Mucosa of descending colon (tissue), 3 donors: Measurements from ENCODE around the gene DPP6. TPM values are rescaled to one million over a fixed set of nuclear protein-coding genes. Genes with fewer than 3 reads are reported as not detected.

ENCODE experiments used
- ATAC-seq: fragments of 200-7000 bp; cut with Tn5 transposase; one replicate; pipeline ENCODE4 v1.9.1; 2020; ENCODE audit warnings: mild to moderate bottlenecking, moderate library complexity
- DNase-seq, 3 donors: peaks; one replicate each; pipeline ENCODE4 v3.0.0-alpha.2; 2020
- H3K36me3 ChIP-seq: fragments of 200-600 bp; one replicate; pipeline ENCODE4 v1.8.0; 2021; ENCODE audit warnings: low read depth, mild to moderate bottlenecking
- H3K4me1 ChIP-seq: fragments of 200-600 bp; one replicate; pipeline ENCODE4 v1.8.0; 2021; ENCODE audit warnings: low read depth, mild to moderate bottlenecking
- H3K4me3 ChIP-seq: fragments of 200-600 bp; one replicate; pipeline ENCODE4 v1.8.0; 2021; ENCODE audit warnings: mild to moderate bottlenecking
- H3K9me3 ChIP-seq: fragments of 200-600 bp; one replicate; pipeline ENCODE4 v1.8.0; 2021; ENCODE audit warnings: mild to moderate bottlenecking
- intact Hi-C, 2 donors: fragments of 100-400 bp; cut with DNase I in 1 of 2; cut with micrococcal nuclease in 1 of 2; formaldehyde crosslinking; loops; one replicate each; pipeline versions ENCODE4 v1.11.0 to v1.11.1; 2022; cut with DNase I, micrococcal nuclease
- total RNA-seq, 3 donors: library from RNA; stranded (reverse); fragmentation: NEBNext Ultra II Directional in 2 of 3; extraction: Animal tissue kit (Norgen Biotek cat#: 25700) in 2 of 3; gene quantifications; one replicate each; pipeline versions ENCODE4 v1.2.1 to v1.2.4, GENCODE V29; 2021 to 2023
- TF ChIP-seq, protein P1 (sequence below): fragments of 200-600 bp; IDR thresholded peaks from one replicate; pipeline ENCODE4 v1.8.0; 2022; ENCODE audit warnings: antibody characterized with exemption, mild to moderate bottlenecking
- donor health status: DM: no; HTN: no; CAD: no; lungs with moderate emphysema.
- donor health status: DM: no; HTN: no; CAD: no.
- donor health status: DM: no; HTN: yes; CAD: no.

The DPP6 gene
- total RNA-seq, 3 donors from 2014 or later, result 1.3 to 33.8 (median 1.5) TPM

DNA sequence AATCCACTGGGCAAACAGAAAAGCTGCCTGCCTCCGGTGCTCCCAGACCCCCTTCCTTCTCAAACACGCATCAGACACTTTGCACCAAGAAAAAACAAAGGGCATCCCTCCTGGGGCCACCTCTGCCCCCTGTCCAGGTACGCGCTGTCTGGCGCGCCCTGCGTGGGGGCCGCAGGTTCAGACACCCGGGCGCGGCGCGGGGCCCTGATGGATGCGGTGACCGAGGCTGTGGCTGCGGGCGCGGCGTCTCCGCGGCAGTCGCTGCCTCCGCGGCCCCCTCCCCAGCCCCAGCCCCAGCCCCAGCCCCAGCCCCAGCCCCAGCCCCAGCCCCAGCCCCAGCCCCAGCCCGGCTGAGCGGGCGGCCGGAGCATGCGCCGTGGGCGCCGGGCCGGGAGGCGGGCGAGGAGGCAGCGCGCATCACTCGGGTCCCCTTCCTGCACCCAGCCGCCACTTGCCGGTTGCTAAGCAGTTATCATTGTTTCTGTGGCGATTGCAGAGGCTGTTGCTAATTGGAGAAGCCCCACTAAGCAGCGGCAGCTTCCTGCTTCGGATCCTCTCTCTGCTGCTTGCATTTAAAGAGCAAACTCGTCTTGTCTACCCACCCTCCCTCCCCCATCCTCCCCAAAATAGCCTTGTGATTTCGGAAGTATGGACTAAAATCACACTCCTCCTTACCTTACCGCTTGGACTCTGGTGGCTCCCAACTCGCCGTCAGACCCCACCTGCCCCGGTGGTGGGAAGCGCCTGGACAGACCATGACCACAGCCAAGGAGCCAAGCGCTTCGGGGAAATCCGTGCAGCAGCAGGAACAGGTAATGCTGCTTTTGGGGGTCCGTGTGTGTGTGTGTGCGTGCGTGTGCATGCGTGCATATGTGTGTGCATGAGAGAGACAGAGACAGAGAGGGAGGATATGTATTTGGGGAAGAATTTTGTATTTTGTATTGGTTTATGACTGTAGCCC, 252.8 kb downstream of the DPP6 start:
- no peaks in the 10 kb centered on the region for H3K36me3 ChIP-seq
- no peak for DNase-seq
- intact Hi-C loops, result no loop called here
- no peaks in the 10 kb centered on the region for H3K4me1 ChIP-seq
- TF ChIP-seq, protein P1, sequence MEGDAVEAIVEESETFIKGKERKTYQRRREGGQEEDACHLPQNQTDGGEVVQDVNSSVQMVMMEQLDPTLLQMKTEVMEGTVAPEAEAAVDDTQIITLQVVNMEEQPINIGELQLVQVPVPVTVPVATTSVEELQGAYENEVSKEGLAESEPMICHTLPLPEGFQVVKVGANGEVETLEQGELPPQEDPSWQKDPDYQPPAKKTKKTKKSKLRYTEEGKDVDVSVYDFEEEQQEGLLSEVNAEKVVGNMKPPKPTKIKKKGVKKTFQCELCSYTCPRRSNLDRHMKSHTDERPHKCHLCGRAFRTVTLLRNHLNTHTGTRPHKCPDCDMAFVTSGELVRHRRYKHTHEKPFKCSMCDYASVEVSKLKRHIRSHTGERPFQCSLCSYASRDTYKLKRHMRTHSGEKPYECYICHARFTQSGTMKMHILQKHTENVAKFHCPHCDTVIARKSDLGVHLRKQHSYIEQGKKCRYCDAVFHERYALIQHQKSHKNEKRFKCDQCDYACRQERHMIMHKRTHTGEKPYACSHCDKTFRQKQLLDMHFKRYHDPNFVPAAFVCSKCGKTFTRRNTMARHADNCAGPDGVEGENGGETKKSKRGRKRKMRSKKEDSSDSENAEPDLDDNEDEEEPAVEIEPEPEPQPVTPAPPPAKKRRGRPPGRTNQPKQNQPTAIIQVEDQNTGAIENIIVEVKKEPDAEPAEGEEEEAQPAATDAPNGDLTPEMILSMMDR, result no peak
- ATAC-seq, result no peak
- H3K9me3 ChIP-seq, result no peaks in the 10 kb centered on the region
- no peak overlapping the region for H3K4me3 ChIP-seq

DNA sequence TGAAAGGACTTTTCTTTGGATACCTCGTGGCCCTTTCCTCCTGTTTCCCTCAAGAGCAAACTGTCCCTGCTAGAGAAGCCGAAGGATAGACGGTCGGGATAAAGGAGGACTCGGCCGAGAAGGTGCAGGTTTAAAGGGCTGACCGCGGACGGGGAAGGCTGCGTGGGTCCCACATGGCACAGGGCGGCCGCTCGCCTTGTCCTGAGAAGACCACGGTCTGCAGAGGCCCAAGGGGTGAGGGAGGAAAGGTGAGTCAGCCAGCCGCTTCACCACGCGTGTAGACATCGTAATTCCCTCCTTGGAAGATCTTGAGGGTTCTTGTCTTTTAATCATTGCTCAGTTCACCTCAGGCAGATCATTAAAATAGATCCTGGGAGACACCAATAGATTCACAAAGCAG, 253.8 kb downstream of the DPP6 start:
- no peaks in the 10 kb centered on the region for H3K9me3 ChIP-seq
- H3K4me1 ChIP-seq, result no peaks in the 10 kb centered on the region
- no peaks in the 10 kb centered on the region for H3K36me3 ChIP-seq
- TF ChIP-seq, protein P1, result no peak
- DNase-seq (no peak), ATAC-seq (no peak)
- intact Hi-C loops, result no loop called here
- H3K4me3 ChIP-seq, result no peak overlapping the region

DNA sequence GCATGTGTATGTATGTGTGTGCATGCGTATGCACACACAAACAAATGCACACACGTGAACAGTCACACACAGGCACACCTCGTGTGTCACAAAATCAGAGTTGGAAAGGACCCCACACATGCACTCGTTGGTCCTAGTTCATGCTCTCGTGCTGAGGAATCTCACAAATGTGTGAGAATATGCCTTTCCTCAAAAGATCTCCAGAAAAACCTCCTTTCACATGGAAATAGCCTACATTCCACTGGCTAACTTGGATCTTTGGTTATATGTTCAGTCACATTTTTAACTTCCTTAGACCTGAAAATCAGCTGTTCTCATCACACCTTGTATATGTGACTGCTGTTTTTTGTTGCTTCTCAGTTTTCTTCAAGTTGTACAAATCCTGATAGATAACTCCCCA, 256.7 kb downstream of the DPP6 start:
- DNase-seq (no peak), ATAC-seq (no peak)
- Histone ChIP-seq H3K4me1 (no peaks in the 10 kb centered on the region), H3K9me3 (no peaks in the 10 kb centered on the region), H3K4me3 (no peak overlapping the region), H3K36me3 (no peaks in the 10 kb centered on the region)
- TF ChIP-seq, protein P1, result no peak
- intact Hi-C loops, result no loop called here

DNA sequence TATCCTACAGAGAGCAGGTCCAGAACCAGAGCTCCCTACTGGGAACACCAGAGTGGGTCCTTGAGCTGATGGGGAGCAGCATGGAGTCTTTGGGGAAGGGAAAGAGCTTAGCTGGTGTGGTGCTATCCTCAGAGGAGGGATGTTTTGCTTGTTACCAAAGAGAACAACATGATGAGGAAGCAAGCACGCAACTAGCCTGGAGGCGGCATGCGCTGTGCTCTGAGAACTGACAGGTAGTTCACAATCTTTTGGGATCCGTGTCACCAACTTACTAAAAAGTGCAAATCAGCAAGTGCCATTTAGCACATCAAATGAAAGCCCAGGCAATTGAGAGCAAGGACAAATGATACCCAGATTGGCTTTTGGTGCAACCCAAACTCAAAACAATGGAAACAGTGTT, 257.9 kb downstream of the DPP6 start:
- intact Hi-C loops, result no loop called here
- Histone ChIP-seq H3K9me3 (no peaks in the 10 kb centered on the region), H3K4me3 (no peak overlapping the region), H3K4me1 (no peaks in the 10 kb centered on the region), H3K36me3 (no peaks in the 10 kb centered on the region)
- no peak for ATAC-seq
- TF ChIP-seq, protein P1, result no peak
- DNase-seq, result no peak

DNA sequence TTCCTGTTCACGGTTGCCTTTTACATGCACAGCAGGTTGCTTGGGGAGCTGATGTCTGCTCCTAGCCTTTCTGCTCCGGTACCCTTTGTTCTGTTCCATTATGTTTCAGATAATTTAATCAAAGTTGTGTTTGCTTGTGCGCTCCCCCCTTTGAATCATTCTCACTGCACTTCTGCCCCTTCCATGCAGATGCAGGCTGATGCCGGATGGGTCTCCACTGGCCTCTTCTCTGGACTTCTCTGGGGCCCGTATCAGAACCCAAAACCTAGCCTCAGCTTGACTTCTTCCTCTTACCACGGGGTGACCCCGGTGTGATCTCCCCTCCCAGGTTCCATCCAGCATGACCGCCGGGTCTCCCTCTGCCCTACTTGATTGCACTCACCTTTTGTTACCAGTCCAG, 272.0 kb downstream of the DPP6 start:
- intact Hi-C loops, result no loop called here
- DNase-seq, result no peak
- TF ChIP-seq, protein P1, result no peak

More for the DNA sequence above, 272.0 kb downstream of the DPP6 start:
- H3K4me3 ChIP-seq, result no peak overlapping the region
- H3K9me3 ChIP-seq, result no peaks in the 10 kb centered on the region
- no peaks in the 10 kb centered on the region for H3K4me1 ChIP-seq
- no peak for ATAC-seq
- no peaks in the 10 kb centered on the region for H3K36me3 ChIP-seq
